GM12878 (cell line): Measurements from ENCODE around the gene CNOT6L.

ENCODE experiments used
- CTCF ChIP-seq, 3 experiments: IDR thresholded peaks in 2 of 3; conservative IDR thresholded peaks in 1 of 3; 2 replicates each; pipeline ENCODE4 v1.5.1; 2011; ENCODE audit warnings: low read depth in 3 of 3, low read length in 3 of 3, mild to moderate bottlenecking in 3 of 3, control low read depth in 2 of 3, moderate library complexity in 2 of 3, inconsistent platforms in 1 of 3, mixed read lengths in 1 of 3; ENCODE audit not compliant: control insufficient read depth in 2 of 3, insufficient read depth in 1 of 3; ENCODE audit errors: extremely low read depth in 1 of 3
- EZH2 ChIP-seq: IDR thresholded peaks from 2 replicates; pipeline ENCODE4 v1.6.1; 2012; ENCODE audit warnings: low read depth, mild to moderate bottlenecking, control low read depth, inconsistent platforms, low read length, borderline replicate concordance; ENCODE audit not compliant: control insufficient read depth
- MTA2 ChIP-seq: fragments of 450-650 bp; IDR thresholded peaks from 2 replicates; pipeline ENCODE4 v1.6.1; 2016; ENCODE audit warnings: low read depth, mild to moderate bottlenecking, moderate library complexity
- MYC ChIP-seq: IDR thresholded peaks from 2 replicates; pipeline ENCODE4 v1.6.1; 2011; ENCODE audit warnings: mild to moderate bottlenecking, low read length, moderate library complexity, inconsistent platforms; ENCODE audit not compliant: insufficient read depth, insufficient replicate concordance, insufficient read length, severe bottlenecking
- SMARCA5 ChIP-seq: fragments of 450-650 bp; IDR thresholded peaks from 2 replicates; pipeline ENCODE4 v1.6.1; 2017; ENCODE audit warnings: mild to moderate bottlenecking
- TF ChIP-seq, protein P1 (sequence below): fragments of 450-650 bp; IDR thresholded peaks from 2 replicates; pipeline ENCODE4 v1.6.1; 2014; ENCODE audit warnings: mild to moderate bottlenecking

DNA sequence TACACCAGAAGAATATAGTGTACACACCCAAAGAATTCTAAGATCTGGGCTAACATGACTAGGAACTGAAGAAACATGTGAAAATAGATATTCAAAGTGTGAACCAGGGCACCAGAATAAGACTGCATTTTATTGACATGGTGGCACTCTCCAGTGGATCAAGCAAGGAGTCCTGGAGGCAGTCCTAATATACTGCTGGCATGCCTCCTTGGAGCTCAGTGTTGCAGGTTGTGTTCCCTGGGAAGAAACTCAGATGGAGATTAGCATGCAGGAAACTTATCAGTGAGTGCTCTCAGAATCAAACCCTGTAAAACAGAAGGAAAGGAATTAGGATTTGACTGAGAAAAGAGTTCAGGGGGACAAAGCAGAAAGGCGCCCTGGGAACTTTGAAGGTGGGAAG, 108.5 kb downstream of the CNOT6L start:
- TF ChIP-seq MYC, result no peak
- TF ChIP-seq MTA2, result no peak
- TF ChIP-seq CTCF (IDR thresholded peaks at IDR 0.05 in 2 of 3, conservative IDR thresholded peaks at IDR 0.05 in 1 of 3; ENCODE audit: control insufficient read depth in 2 of 3, extremely low read depth in 1 of 3, insufficient read depth in 1 of 3, low read depth in 3 of 3, low read length in 3 of 3), result no peak
- TF ChIP-seq EZH2, result no peak
- TF ChIP-seq SMARCA5, result no peak
- TF ChIP-seq, protein P1, sequence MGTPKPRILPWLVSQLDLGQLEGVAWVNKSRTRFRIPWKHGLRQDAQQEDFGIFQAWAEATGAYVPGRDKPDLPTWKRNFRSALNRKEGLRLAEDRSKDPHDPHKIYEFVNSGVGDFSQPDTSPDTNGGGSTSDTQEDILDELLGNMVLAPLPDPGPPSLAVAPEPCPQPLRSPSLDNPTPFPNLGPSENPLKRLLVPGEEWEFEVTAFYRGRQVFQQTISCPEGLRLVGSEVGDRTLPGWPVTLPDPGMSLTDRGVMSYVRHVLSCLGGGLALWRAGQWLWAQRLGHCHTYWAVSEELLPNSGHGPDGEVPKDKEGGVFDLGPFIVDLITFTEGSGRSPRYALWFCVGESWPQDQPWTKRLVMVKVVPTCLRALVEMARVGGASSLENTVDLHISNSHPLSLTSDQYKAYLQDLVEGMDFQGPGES, result no peak
